HEK293T (cell line): ENCODE results near the gene USP15.
A peak's percentile ranks its signal among the peaks of the same experiment; 100 is the strongest.

Source experiments
- CTCF ChIA-PET: fragments of 350-600 bp; formaldehyde crosslinking; extraction: SDS; loops from one replicate; lab custom pipeline; 2021; ENCODE audit warnings: antibody characterized with exemption, inconsistent platforms; lab: Yijun Ruan, JAX
- POLR2A ChIA-PET: fragments of 350-600 bp; formaldehyde crosslinking; extraction: SDS; loops from one replicate; lab custom pipeline; 2020; ENCODE audit warnings: antibody characterized with exemption, inconsistent platforms; lab: Yijun Ruan, JAX
- DNase-seq: peaks from one replicate; pipeline ENCODE4 v3.0.0; 2012; ENCODE audit warnings: mixed read lengths; ENCODE audit errors: extremely low spot score
- ARNT ChIP-seq: fragments of 450-650 bp; IDR thresholded peaks from 2 replicates; pipeline ENCODE4 v1.6.1; 2017; ENCODE audit warnings: mild to moderate bottlenecking
- BHLHE40 ChIP-seq: fragments of 450-650 bp; IDR thresholded peaks from 2 replicates; pipeline ENCODE4 v1.6.1; 2016; ENCODE audit warnings: mild to moderate bottlenecking, moderate library complexity, borderline replicate concordance
- CTBP1 ChIP-seq: fragments of 450-650 bp; IDR thresholded peaks from 2 replicates; pipeline ENCODE4 v1.6.1; 2016; ENCODE audit warnings: borderline replicate concordance
- ELF4 ChIP-seq: fragments of 450-650 bp; IDR thresholded peaks from 2 replicates; pipeline ENCODE4 v1.6.1; 2017; ENCODE audit warnings: antibody characterized with exemption
- FOXA1 ChIP-seq: fragments of 450-650 bp; IDR thresholded peaks from 2 replicates; pipeline ENCODE4 v1.6.1; 2016; ENCODE audit warnings: mild to moderate bottlenecking
- FOXK2 ChIP-seq: fragments of 450-650 bp; IDR thresholded peaks from 2 replicates; pipeline ENCODE4 v1.6.1; 2016; ENCODE audit warnings: mild to moderate bottlenecking
- FOXM1 ChIP-seq: fragments of 450-650 bp; IDR thresholded peaks from 2 replicates; pipeline ENCODE4 v1.6.1; 2017; ENCODE audit warnings: mild to moderate bottlenecking, borderline replicate concordance
- HDGF ChIP-seq: fragments of 450-650 bp; IDR thresholded peaks from 2 replicates; pipeline ENCODE4 v1.6.1; 2017; ENCODE audit warnings: antibody characterized with exemption, borderline replicate concordance
- L3MBTL2 ChIP-seq: fragments of 450-650 bp; conservative IDR thresholded peaks from 2 replicates; pipeline ENCODE4 v1.6.1; 2016; ENCODE audit warnings: mild to moderate bottlenecking
- LEF1 ChIP-seq: fragments of 450-650 bp; IDR thresholded peaks from 2 replicates; pipeline ENCODE4 v1.6.1; 2017; ENCODE audit warnings: mild to moderate bottlenecking, borderline replicate concordance
- NFRKB ChIP-seq: fragments of 450-650 bp; IDR thresholded peaks from 2 replicates; pipeline ENCODE4 v1.6.1; 2016; ENCODE audit warnings: mild to moderate bottlenecking, moderate library complexity
- PKNOX1 ChIP-seq: fragments of 450-650 bp; IDR thresholded peaks from 2 replicates; pipeline ENCODE4 v1.6.1; 2016
- SP1 ChIP-seq: fragments of 450-650 bp; IDR thresholded peaks from 2 replicates; pipeline ENCODE4 v1.6.1; 2017
- SUZ12 ChIP-seq: fragments of 450-650 bp; IDR thresholded peaks from 2 replicates; pipeline ENCODE4 v1.6.1; 2016; ENCODE audit warnings: mild to moderate bottlenecking
- TARDBP ChIP-seq: fragments of 450-650 bp; IDR thresholded peaks from 2 replicates; pipeline ENCODE4 v1.6.1; 2016
- ZNF384 ChIP-seq: fragments of 450-650 bp; IDR thresholded peaks from 2 replicates; pipeline ENCODE4 v1.6.1; 2016

USP15 gene

DNA sequence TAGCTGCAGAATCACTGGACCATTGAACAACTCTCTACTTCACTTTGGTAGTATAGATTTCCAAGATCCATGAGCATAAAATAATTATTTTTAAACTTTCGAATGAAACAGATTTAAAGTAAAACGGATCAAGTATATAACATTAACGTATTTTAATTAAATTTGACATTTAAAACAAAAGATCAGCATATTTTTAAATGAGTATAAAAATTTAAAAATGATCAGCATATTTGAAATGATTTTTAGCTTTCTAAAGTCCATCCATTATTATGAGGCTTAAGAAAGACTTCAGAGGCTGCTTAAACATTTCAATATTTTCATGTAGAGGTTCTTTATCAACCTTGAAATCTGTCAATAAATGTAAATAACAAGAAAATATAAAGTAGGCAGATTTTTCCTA, 5.2 kb upstream of the USP15 start:
- ChIA-PET POLR2A (no interaction called here), CTCF (no interaction called here)
- TF ChIP-seq CTBP1 (no peak), FOXM1 (no peak), ZNF384 (no peak), FOXA1 (no peak), HDGF (no peak), SP1 (no peak), LEF1 (no peak), TARDBP (no peak), NFRKB (no peak), ELF4 (no peak), PKNOX1 (no peak), BHLHE40 (no peak), ARNT (no peak), L3MBTL2 (no peak), FOXK2 (no peak), SUZ12 (no peak)
- no peak for DNase-seq

- ChIA-PET CTCF (interaction anchor here (0.9 kb wide), 1 partner anchor 47 kb away, joined by 3 read pairs; no protein-coding TSS in a partner anchor), POLR2A (no interaction called here)
- no peak for TF ChIP-seq BHLHE40
- DNase-seq = no peak
Measured at GRCh38 chr12:62256408-62257096, 3.7 kb upstream of the USP15 start.

GRCh38 chr12:62258231-62258630, 2.0 kb upstream of the USP15 start:
- ChIA-PET CTCF (no interaction called here), POLR2A (no interaction called here)
- peak; percentile 61 for TF ChIP-seq PKNOX1
- no peak for TF ChIP-seq LEF1
- no peak for DNase-seq

- TF ChIP-seq SUZ12 (no peak), FOXM1 (no peak), ARNT (no peak), NFRKB (no peak), TARDBP (no peak), PKNOX1 (no peak), ELF4 (no peak), SP1 (no peak), FOXK2 (no peak), CTBP1 (no peak), FOXA1 (no peak), ZNF384 (no peak), HDGF (no peak)
- ChIA-PET CTCF (interaction anchor here (0.6 to 1.2 kb wide), 3 partner anchors 9 to 347 kb away, joined by 3 to 6 read pairs (median 5); no protein-coding TSS in a partner anchor), POLR2A (interaction anchor here (0.8 to 1.8 kb wide), 5 partner anchors 9 to 178 kb away, joined by 3 to 8 read pairs (median 5); no protein-coding TSS in a partner anchor)
- DNase-seq = no peak
Measured at GRCh38 chr12:62258941-62259630, 1.1 kb upstream of the USP15 start.

- no peak for DNase-seq
- POLR2A ChIA-PET = interaction anchor here (0.8 to 1.8 kb wide), 8 partner anchors 8 to 177 kb away, joined by 3 to 8 read pairs (median 3); no protein-coding TSS in a partner anchor
- TF ChIP-seq FOXK2 = no peak
- TF ChIP-seq ZNF384 = no peak
- no peak for TF ChIP-seq ELF4
- TF ChIP-seq LEF1 = no peak
- TF ChIP-seq FOXM1 = no peak
- TF ChIP-seq NFRKB = no peak
- no peak for TF ChIP-seq SP1
- TF ChIP-seq ARNT = no peak
- no peak for TF ChIP-seq L3MBTL2
- TF ChIP-seq TARDBP = no peak
- TF ChIP-seq BHLHE40 = no peak
- no peak for TF ChIP-seq HDGF
- no peak for TF ChIP-seq CTBP1
- CTCF ChIA-PET = interaction anchor here (0.8 to 1.2 kb wide), 2 partner anchors 9 to 346 kb away, joined by 3 to 5 read pairs; no protein-coding TSS in a partner anchor
Measured at GRCh38 chr12:62259631-62259992, 592 bp upstream of the USP15 start.

DNA sequence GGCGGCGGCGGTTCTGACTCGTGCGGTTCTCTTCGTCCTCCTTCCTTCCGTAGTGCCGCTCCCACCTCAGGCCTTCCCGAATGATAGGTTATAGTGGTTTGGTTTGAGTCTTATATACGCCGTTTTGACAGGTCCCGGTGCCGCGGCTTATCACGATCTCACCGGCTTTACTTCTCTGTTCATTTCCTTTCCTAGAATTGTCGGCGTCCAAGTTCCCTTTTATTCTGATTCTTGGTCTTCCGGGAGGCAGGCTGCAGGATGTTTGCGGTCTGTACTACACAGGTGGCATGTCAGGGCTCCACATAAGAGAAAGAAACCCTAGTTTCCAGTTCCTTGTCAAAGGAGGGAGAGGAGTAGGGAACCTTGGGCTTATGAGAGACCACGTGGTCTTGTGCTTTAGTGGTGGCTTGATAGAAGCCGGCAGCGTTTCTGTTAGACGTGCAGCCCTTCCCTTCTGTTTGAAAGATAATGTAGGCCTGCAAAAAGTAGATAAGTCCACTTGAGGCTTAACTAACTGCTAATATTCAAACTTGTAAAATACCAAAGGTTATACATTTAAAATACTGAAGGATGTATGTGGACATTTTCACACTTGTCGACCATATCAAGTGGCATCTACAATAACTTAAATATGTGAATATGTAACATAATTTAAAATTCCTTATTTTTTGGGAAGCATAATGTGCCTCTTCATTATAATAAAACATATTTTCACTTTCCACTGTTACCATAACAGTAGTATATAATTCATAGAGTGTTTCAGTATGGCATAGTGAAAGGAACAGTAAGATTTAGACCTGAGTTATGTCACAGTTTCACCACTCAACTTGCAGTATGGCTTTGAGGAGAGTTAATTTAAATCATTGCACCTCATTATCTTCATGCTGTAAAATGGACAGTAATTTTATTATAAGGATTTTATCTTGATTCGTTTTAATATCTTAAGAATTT, 804 bp downstream of the USP15 start:
- POLR2A ChIA-PET = no interaction called here
- peak; percentile 38 for DNase-seq
- no peak for TF ChIP-seq SUZ12
- no peak for TF ChIP-seq LEF1
- peak; percentile 47; the same call in 1 of the 2 replicates for TF ChIP-seq L3MBTL2
- CTCF ChIA-PET = no interaction called here
